Cortex of kidney (tissue), 1 donor: Measurements from ENCODE around the gene TPCN2.

Experiments used
- DNase-seq: peaks from one replicate; lab custom pipeline; 2025; lab: John Stamatoyannopoulos, UW

The TPCN2 gene

GRCh38 chr11:69058511-69059270, 10.0 kb downstream of the TPCN2 start:
- DNase-seq = no peak

DNA sequence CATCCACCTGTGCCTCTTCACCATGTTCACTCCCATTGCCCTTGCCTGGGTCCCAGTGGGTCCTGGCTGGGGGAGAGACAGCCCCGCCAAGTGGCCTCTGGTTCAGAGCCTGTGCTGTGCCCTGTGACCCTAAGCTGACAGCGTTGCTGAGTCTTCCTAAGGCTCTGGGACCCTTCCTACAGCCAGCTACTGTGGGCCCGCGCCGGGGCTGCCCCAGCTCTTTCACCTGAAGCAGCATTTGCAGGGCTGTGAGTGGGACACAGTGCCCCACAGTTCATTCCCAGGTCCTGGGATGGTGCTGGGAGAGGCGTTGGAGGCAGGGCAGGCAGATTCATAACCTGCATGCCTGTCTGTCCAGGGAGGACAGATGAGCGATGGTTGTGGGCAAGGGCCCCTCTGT, 10.7 kb downstream of the TPCN2 start:
- DNase-seq = no peak

DNA sequence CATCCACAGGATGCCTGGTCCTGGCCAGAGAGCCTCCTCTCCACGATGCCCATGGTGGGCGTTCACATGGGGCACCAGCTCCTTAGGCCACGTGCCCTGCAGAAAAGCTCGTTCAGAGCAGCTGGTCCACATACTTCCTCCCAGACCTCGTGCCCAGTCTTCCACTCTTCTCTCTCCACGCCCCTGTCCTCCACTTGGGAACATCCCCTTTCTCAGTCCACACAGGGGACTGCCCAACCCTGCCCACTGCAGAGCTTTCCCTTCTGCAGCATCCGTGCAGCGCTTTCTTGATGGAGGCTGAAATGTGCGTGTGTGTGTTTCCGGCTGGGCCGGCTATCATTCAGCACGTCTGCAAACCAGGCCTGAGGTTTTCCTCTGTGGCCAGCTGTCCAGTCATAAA, 11.3 kb downstream of the TPCN2 start:
- no peak for DNase-seq

DNA sequence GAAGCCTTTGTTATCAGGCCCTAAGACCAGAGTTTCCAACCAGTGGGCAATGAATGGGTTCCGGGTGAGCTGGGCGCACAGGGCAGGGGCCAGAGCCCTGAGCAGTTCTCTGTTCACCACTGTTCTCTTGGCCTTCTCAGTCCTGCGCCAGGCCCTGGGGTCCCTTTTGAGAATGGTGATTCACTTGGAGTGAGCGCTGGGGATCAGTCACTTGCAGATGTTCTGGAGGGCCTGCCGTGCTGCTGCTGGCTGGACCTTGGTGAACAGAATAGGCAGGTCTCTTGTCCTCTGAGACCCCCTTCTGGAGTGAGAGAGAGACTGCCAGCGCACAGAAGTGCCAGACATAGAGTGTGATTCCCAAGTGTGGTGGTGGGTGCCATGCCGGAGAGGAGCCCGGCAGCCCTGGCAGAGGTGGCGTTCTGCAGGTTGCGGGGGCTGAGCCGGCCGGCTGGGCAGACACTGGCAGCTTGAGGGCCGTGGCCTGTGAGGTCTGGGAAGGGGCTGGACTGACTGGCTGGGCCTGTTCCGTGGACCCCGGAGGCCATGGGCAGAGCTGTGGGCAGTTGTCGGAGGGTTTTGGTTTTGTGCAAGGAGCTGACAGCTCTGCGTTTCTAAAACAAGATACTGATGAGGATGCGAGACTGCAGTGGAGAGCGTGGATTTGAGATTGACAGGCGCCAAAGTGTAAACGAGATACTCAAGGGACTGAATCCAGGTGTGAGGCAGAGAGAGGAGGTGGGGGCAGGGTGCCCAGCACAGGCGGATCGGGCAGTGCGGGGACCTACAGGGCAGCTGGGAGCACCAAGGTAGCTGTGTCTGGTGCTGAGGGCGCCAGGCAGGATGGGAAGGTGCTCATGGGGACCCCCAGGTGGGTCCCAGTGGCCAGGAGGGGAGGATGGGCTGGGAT, 12.3 kb downstream of the TPCN2 start:
- DNase-seq = no peak

- no peak for DNase-seq
Observed at GRCh38 chr11:69061713-69062053, 13.0 kb downstream of the TPCN2 start.

DNA sequence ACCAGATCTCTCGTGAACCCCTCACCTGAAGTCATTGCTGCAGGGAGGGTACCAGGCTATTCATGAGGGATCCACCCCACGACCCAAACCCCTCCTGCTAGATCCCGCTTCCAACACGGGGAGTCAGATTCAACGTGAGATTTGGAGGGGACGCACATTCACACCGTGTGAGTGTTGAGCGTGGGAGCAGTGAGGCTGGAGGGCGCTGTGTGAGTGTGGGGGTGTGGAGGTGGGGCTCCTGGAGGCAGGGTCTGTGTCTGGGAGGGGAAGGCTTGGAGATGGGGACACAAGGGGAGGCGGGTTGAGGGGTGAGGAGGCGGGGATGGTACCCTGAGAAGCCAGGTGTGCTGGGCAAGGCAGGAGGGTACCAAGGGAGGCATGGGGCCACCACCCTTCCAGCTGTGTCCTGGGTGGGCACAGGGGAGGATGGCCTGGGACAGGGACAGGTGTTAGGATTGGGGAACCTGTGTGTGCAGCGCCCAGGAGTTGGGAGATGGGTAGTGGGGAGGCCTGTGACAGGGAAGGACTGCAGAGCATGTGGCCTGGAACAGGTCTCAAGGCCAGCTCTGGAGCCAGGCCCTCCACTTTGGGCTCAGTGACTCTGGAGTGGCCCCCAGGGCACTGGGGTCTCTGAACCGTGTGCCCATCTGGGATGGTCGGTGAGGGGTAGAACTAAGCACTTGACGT, 13.6 kb downstream of the TPCN2 start:
- no peak for DNase-seq

DNA sequence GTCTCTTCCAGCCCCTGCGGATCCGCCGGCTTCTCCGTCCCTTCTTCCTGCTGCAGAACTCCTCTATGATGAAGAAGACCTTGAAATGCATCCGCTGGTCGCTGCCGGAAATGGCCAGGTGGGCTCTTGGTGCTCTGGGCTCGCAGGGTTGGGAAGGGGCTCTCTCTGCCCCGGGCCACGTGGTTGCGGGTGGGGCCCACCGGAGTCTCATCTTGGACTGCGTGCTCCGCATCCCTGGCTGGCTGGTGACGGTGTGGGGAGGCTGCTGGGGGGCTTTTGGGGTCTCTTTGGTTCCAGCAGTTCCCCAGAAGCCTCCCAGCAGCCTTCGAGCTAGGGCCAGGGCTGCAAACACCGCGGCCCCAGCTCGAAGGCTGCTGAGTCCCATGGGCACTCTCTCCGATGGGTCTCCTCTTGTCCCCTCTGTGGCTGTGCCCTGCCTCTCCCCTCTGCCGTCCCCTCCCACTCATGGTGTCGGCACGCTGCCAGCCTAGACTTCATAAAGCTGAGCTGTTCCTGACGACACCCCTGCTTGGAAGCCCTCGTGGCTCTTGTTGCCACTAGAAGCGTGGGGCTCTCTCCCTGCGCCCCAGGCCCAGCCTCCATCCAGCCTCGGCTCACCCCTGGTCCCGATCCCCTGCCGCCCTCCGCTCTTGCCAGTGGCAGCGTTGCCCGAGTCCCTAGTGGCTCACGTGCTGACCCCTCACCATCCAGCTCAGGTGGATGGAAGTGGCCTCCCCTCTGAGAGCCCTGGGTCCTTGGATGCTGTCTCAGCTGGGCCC, 14.3 kb downstream of the TPCN2 start:
- no peak for DNase-seq

DNA sequence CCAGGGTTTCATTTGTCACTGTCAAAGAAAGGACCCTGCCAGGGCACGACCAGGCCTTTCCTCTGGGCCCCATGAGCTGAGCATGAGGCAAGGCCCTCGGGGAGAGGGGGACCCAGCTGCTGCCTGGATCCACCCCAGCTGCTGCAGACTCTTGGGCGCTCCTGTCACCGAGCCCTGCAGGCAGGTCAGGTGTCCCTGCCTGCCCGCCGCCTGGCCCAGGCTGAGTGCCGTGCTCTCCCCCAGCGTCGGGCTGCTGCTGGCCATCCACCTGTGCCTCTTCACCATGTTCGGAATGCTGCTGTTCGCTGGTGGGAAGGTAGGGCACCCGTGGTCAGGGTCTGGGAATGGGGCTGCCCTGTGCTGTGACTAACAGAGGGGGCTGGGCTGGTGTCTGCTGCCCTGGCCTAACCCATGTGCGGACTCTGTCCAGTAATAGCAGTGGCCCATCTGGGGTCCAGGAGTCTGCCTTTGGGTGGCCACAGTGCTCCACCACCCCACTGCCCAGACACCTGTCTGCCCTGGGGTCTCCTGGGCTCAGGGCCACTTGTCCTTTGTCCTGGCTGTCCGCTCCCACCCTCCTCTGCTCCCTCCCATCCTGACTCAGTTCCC, 15.0 kb downstream of the TPCN2 start:
- no peak for DNase-seq

- DNase-seq = no peak
Observed at GRCh38 chr11:69064394-69064957, 15.7 kb downstream of the TPCN2 start.

GRCh38 chr11:69065147-69065710, 16.5 kb downstream of the TPCN2 start:
- no peak for DNase-seq

- no peak for DNase-seq
Observed at GRCh38 chr11:69066122-69067112, 17.7 kb downstream of the TPCN2 start.

GRCh38 chr11:69067200-69067599, 18.5 kb downstream of the TPCN2 start:
- DNase-seq = no peak

DNA sequence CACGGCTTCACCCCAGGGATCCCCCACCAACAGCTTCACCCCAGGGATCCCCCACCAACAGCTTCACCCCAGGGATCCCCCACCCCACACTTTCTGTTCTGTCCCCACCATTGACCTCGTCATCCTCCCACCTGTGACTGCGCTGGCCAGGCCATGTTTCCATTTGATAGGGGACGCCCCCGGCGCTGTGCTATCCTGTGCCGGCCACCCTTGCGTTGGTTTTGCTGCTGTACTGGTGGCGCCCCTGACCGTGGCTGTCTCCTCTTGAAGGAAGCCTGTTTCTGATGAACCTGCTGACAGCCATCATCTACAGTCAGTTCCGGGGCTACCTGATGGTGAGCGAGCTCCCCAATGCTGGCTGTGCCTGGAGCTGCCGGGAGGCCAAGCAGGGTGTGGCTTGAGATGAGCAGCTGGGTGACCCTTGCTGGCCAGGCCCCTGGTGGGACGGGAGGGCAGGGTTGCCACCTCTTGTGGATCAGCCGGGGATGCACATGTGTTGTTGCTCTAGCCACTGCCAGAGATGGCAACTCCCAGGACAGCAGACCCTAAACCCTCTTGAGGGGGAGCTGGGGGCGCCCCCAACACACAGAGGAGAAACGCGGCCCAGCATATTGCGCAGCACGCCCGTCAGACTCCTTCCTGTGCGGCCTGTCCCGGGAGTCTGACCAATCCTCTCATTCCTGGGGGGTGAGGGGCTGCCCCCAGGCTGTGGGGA, 22.5 kb downstream of the TPCN2 start:
- DNase-seq = no peak

DNA sequence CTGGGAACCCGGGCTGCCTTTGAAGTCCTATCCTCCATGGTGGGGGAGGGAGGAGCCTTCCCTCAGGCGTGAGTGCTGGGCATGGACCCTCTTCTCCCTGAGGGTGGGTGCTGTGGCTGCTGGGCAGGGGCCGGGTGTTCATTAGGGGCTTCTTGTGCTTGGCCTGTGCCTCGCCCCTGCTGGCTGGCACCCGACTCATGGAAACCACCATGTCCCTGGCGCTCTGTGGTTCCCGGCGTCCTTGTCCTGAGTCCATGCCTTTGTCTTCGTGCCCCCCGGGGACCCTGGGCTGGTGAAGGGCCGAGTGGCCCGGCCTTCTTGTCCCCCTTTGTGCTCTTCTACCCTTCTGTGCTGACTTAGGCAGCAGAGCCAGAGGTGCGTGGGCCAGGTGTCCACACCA, 23.2 kb downstream of the TPCN2 start:
- DNase-seq = no peak

GRCh38 chr11:69073469-69073868, 24.7 kb downstream of the TPCN2 start:
- DNase-seq = no peak

GRCh38 chr11:69074375-69075140, 25.8 kb downstream of the TPCN2 start:
- no peak for DNase-seq

GRCh38 chr11:69075421-69076128, 26.8 kb downstream of the TPCN2 start:
- no peak for DNase-seq
